IMR-90 (cell line): Measurements from ENCODE around the gene CACNA2D3.

Source experiments
- BHLHE40 ChIP-seq: fragments of 150-350 bp; IDR thresholded peaks from 2 replicates; pipeline ENCODE4 v1.6.1; 2016; ENCODE audit warnings: mild to moderate bottlenecking, low read depth, low read length
- CEBPB ChIP-seq: IDR thresholded peaks from 2 replicates; pipeline ENCODE4 v1.6.1; 2012; ENCODE audit warnings: low read depth, low read length, improper control_type of control experiment
- CTCF ChIP-seq: conservative IDR thresholded peaks from 2 replicates; pipeline ENCODE4 v1.5.1; 2012; ENCODE audit warnings: mild to moderate bottlenecking, low read depth, low read length, improper control_type of control experiment
- ELK1 ChIP-seq: fragments of 150-350 bp; IDR thresholded peaks from 2 replicates; pipeline ENCODE4 v1.6.1; 2016; ENCODE audit warnings: low read depth, mild to moderate bottlenecking, low read length, moderate library complexity, borderline replicate concordance
- MAFK ChIP-seq: IDR thresholded peaks from 2 replicates; pipeline ENCODE4 v1.6.1; 2012; ENCODE audit warnings: low read depth, low read length, improper control_type of control experiment
- MAZ ChIP-seq: IDR thresholded peaks from 2 replicates; pipeline ENCODE4 v1.6.1; 2012; ENCODE audit warnings: low read depth, mild to moderate bottlenecking, low read length, improper control_type of control experiment, moderate library complexity, borderline replicate concordance
- MXI1 ChIP-seq: IDR thresholded peaks from 2 replicates; pipeline ENCODE4 v1.6.1; 2012; ENCODE audit warnings: low read depth, mild to moderate bottlenecking, low read length, moderate library complexity, borderline replicate concordance
- NFE2L2 ChIP-seq: fragments of 150-350 bp; IDR thresholded peaks from 2 replicates; pipeline ENCODE4 v1.6.1; 2016; ENCODE audit warnings: low read depth, mild to moderate bottlenecking, low read length
- POLR2A ChIP-seq: IDR thresholded peaks from 2 replicates; pipeline ENCODE4 v1.6.1; 2012; ENCODE audit warnings: mild to moderate bottlenecking, low read depth, low read length
- RAD21 ChIP-seq: IDR thresholded peaks from 2 replicates; pipeline ENCODE4 v1.6.1; 2012; ENCODE audit warnings: low read length, improper control_type of control experiment
- RCOR1 ChIP-seq: IDR thresholded peaks from 2 replicates; pipeline ENCODE4 v1.6.1; 2012; ENCODE audit warnings: mild to moderate bottlenecking, low read length, improper control_type of control experiment; ENCODE audit not compliant: insufficient replicate concordance
- TF ChIP-seq, protein P1 (sequence below): fragments of 150-350 bp; IDR thresholded peaks from 2 replicates; pipeline ENCODE4 v1.6.1; 2017; ENCODE audit warnings: mild to moderate bottlenecking, antibody characterized with exemption, low read length, low read depth

- peak; percentile 71; the same call in 1 of the 2 replicates for TF ChIP-seq MXI1
- no peak for TF ChIP-seq CTCF
- no peak for TF ChIP-seq POLR2A
- TF ChIP-seq RCOR1 = no peak
- no peak for TF ChIP-seq NFE2L2
- no peak for TF ChIP-seq RAD21
- no peak for TF ChIP-seq CEBPB
- TF ChIP-seq, protein P1, sequence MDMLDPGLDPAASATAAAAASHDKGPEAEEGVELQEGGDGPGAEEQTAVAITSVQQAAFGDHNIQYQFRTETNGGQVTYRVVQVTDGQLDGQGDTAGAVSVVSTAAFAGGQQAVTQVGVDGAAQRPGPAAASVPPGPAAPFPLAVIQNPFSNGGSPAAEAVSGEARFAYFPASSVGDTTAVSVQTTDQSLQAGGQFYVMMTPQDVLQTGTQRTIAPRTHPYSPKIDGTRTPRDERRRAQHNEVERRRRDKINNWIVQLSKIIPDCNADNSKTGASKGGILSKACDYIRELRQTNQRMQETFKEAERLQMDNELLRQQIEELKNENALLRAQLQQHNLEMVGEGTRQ = no peak
- no peak for TF ChIP-seq ELK1
- no peak for TF ChIP-seq MAFK
- TF ChIP-seq BHLHE40 = peak; percentile 13; the same call in 1 of the 2 replicates
- TF ChIP-seq MAZ = no peak
These were observed 778.7 kb downstream of the CACNA2D3 start for GRCh38 chr3:54900838-54901591.
